ENCODE measurements around the gene NMT1. TPM values are rescaled to one million over a fixed set of nuclear protein-coding genes. Genes with fewer than 3 reads are reported as not detected.

The NMT1 gene
- total RNA-seq, 1 experiment from 2014 or later: 173 TPM

DNA sequence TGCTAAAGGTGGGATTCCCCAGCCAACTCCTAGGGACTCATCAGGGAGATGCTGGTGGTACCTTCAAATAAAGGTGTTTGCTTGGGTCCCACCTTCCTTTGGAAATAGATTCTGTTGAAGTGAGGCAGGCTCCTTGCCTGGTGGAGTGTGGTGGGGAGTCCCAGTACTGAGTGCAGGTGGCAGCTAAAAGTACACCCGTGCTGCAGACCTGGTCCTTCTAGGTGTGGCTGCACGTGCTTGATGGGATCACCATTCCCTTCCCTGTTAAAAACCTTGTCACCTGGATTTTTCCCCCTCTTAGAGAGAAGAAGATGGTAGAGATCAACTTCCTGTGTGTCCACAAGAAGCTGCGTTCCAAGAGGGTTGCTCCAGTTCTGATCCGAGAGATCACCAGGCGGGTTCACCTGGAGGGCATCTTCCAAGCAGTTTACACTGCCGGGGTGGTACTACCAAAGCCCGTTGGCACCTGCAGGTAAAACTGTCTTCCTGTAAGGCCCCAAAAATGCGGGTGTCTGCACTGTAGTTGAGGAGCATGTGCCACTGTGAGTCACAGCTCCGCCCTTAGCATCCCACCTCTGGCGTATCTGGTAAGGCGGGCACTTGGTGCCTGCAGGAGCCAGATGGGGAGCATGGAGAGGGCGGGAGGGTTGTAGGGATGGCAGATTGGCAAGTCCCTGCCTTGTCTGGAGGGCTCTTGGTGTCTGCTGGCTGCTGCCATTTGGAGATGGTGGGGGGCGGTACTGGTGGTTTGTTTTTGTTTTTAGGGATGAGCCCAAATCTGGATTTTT, 37.2 kb downstream of the NMT1 start:
- RAD21 ChIA-PET (ENCODE audit: low non-redundant PET in 1 of 2, low total read pairs in 2 of 2, uncharacterized antibody in 2 of 2, unreplicated experiment in 2 of 2): interaction anchor here (1.0 to 1.4 kb wide), 2 partner anchors 178 to 324 kb away, joined by 3 to 4 read pairs; no protein-coding TSS in a partner anchor
- Histone ChIP-seq H3K36me3 (ENCODE audit: control insufficient read depth in 1 of 2, insufficient read depth in 2 of 2, low read length in 2 of 2) (peaks cover 48 to 62% of the 10 kb centered on the region in 2 experiments), H3K9me3 (ENCODE audit: control insufficient read depth in 1 of 2, insufficient read depth in 1 of 2, low read depth in 1 of 2, low read length in 2 of 2) (no peaks in the 10 kb centered on the region), H2AFZ (ENCODE audit: low read depth, low read length, poor library complexity, severe bottlenecking) (no peak overlapping the region), H3K4me2 (ENCODE audit: low read length) (no peak overlapping the region), H3K4me1 (ENCODE audit: control insufficient read depth in 1 of 2, insufficient read depth in 2 of 2, low read length in 2 of 2) (peaks cover 0 to 6% of the 10 kb centered on the region in 2 experiments; a peak in 1 of 4 replicates), H4K20me1 (ENCODE audit: insufficient read depth) (no peaks in the 10 kb centered on the region), H3K4me3 (replicated peaks in 1 of 2; ENCODE audit: low read depth in 1 of 2, low read length in 2 of 2) (no peak overlapping the region), H3K27ac (ENCODE audit: low read depth, low read length) (peak overlapping the region; percentile 19; the same call in 1 of the 2 replicates), H3K9ac (ENCODE audit: low read length) (no peak overlapping the region), H3K79me2 (ENCODE audit: insufficient read depth, low read length) (peaks cover 12% of the 10 kb centered on the region), H3K9me2 (ENCODE audit: insufficient read depth) (no peaks in the 10 kb centered on the region), H3K27me3 (ENCODE audit: insufficient read depth, low read length) (no peaks in the 10 kb centered on the region)
- intact Hi-C loops (cut with micrococcal nuclease): loop anchor here (10.0 kb wide), 1 partner anchor 323 kb away; no protein-coding TSS in a partner anchor
- no peak for TF ChIP-seq EGR1 (IDR thresholded peaks at IDR 0.05; ENCODE audit: low read depth)
- TF ChIP-seq EZH2phosphoT487 (IDR thresholded peaks at IDR 0.05; ENCODE audit: borderline replicate concordance): no peak
- no peak for TF ChIP-seq EZH2 (IDR thresholded peaks at IDR 0.05)
- no peak for TF ChIP-seq SRF (IDR thresholded peaks at IDR 0.05; ENCODE audit: low read depth)
- no peak for TF ChIP-seq POLR2AphosphoS5 (IDR thresholded peaks at IDR 0.05; ENCODE audit: low read depth, low read length)
- TF ChIP-seq YY1 (IDR thresholded peaks at IDR 0.05; ENCODE audit: extremely low read depth, insufficient replicate concordance, low read depth, low read length): no peak
- TF ChIP-seq FOSL1 (IDR thresholded peaks at IDR 0.05; ENCODE audit: low read depth): no peak
- TF ChIP-seq SP1 (IDR thresholded peaks at IDR 0.05; ENCODE audit: low read depth): no peak
- TF ChIP-seq, protein P1, sequence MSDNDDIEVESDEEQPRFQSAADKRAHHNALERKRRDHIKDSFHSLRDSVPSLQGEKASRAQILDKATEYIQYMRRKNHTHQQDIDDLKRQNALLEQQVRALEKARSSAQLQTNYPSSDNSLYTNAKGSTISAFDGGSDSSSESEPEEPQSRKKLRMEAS (IDR thresholded peaks at IDR 0.05): no peak
- TF ChIP-seq, protein P2, sequence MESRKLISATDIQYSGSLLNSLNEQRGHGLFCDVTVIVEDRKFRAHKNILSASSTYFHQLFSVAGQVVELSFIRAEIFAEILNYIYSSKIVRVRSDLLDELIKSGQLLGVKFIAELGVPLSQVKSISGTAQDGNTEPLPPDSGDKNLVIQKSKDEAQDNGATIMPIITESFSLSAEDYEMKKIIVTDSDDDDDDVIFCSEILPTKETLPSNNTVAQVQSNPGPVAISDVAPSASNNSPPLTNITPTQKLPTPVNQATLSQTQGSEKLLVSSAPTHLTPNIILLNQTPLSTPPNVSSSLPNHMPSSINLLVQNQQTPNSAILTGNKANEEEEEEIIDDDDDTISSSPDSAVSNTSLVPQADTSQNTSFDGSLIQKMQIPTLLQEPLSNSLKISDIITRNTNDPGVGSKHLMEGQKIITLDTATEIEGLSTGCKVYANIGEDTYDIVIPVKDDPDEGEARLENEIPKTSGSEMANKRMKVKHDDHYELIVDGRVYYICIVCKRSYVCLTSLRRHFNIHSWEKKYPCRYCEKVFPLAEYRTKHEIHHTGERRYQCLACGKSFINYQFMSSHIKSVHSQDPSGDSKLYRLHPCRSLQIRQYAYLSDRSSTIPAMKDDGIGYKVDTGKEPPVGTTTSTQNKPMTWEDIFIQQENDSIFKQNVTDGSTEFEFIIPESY (IDR thresholded peaks at IDR 0.05; ENCODE audit: extremely low read depth, insufficient replicate concordance, low read length): no peak
- TF ChIP-seq, protein P3, sequence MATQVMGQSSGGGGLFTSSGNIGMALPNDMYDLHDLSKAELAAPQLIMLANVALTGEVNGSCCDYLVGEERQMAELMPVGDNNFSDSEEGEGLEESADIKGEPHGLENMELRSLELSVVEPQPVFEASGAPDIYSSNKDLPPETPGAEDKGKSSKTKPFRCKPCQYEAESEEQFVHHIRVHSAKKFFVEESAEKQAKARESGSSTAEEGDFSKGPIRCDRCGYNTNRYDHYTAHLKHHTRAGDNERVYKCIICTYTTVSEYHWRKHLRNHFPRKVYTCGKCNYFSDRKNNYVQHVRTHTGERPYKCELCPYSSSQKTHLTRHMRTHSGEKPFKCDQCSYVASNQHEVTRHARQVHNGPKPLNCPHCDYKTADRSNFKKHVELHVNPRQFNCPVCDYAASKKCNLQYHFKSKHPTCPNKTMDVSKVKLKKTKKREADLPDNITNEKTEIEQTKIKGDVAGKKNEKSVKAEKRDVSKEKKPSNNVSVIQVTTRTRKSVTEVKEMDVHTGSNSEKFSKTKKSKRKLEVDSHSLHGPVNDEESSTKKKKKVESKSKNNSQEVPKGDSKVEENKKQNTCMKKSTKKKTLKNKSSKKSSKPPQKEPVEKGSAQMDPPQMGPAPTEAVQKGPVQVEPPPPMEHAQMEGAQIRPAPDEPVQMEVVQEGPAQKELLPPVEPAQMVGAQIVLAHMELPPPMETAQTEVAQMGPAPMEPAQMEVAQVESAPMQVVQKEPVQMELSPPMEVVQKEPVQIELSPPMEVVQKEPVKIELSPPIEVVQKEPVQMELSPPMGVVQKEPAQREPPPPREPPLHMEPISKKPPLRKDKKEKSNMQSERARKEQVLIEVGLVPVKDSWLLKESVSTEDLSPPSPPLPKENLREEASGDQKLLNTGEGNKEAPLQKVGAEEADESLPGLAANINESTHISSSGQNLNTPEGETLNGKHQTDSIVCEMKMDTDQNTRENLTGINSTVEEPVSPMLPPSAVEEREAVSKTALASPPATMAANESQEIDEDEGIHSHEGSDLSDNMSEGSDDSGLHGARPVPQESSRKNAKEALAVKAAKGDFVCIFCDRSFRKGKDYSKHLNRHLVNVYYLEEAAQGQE (IDR thresholded peaks at IDR 0.05; ENCODE audit: low read depth): no peak
- TF ChIP-seq ZFX (IDR thresholded peaks at IDR 0.05): no peak
- no TSS peak for BruUV-seq (replicated peaks)
- POLR2A ChIA-PET: no interaction called here
- no peak for DNase-seq (ENCODE audit: low read depth, low spot score)
- ATAC-seq: no peak
- CTCF ChIA-PET: interaction anchor here (1.0 to 1.7 kb wide), 11 partner anchors 11 to 198 kb away, joined by 3 to 10 read pairs (median 4); partner anchors contain the start of genes ACBD4 and NMT1

Data from HCT116 (cell line).